Retinal pigment epithelial cell (primary cell): ENCODE data around the gene CYP4F3.

Experiments
- DNase-seq: peaks from one replicate; pipeline ENCODE4 v3.0.0-alpha.2; 2010; ENCODE audit warnings: low read depth
- H3K4me3 ChIP-seq: 2 replicates; pipeline ENCODE4 v1.5.1; 2011; ENCODE audit warnings: mild to moderate bottlenecking, low read length, control low read depth, moderate library complexity
- TF ChIP-seq, protein P1 (sequence below): conservative IDR thresholded peaks from 2 replicates; pipeline ENCODE4 v1.5.1; 2011; ENCODE audit warnings: low read depth, low read length, control low read depth, inconsistent platforms

The CYP4F3 gene

DNA sequence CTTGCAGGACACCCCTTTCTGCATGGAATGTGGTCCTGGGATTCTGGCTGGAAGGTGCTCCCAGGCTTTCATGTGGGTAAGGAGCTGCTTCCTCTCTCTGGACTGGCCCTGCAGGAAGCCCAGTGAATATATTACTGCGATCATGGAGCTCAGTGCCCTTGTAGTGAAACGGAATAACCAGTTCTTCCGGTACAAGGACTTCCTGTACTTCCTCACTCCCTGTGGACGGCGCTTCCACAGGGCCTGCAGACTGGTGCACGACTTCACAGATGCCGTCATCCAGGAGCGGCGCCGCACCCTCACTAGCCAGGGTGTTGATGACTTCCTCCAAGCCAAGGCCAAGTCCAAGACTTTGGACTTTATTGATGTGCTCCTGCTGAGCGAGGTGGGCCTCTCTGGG lies 17.7 kb upstream of the CYP4F3 start:
- H3K4me3 ChIP-seq: no peak overlapping the region
- DNase-seq: no peak
- TF ChIP-seq, protein P1, sequence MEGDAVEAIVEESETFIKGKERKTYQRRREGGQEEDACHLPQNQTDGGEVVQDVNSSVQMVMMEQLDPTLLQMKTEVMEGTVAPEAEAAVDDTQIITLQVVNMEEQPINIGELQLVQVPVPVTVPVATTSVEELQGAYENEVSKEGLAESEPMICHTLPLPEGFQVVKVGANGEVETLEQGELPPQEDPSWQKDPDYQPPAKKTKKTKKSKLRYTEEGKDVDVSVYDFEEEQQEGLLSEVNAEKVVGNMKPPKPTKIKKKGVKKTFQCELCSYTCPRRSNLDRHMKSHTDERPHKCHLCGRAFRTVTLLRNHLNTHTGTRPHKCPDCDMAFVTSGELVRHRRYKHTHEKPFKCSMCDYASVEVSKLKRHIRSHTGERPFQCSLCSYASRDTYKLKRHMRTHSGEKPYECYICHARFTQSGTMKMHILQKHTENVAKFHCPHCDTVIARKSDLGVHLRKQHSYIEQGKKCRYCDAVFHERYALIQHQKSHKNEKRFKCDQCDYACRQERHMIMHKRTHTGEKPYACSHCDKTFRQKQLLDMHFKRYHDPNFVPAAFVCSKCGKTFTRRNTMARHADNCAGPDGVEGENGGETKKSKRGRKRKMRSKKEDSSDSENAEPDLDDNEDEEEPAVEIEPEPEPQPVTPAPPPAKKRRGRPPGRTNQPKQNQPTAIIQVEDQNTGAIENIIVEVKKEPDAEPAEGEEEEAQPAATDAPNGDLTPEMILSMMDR: no peak

DNA sequence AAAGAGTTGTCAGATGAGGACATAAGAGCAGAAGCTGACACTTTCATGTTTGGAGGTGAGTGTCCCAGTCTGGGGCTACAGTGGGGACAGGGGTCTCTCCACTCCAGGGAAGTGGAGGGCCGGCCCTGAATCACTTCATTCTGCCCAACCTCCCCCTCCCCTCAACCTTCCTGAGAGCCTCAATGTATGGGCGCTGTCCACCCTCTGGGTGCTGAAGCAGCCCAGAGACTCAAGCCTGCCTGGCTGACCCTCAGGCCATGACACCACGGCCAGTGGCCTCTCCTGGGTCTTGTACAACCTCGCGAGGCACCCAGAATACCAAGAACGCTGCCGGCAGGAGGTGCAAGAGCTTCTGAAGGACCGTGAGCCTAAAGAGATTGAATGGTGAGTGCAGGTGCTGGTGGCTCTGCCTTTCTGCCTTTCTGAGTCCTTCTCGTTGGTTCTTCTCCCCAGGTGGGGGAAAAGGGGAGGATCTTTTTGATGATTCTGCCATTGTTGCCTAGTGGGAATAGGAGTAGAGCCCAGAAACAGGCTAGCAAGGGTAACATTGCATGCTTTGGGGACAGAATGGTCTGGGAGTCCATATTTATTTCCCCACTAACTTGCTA lies 16.9 kb upstream of the CYP4F3 start:
- H3K4me3 ChIP-seq: no peak overlapping the region
- DNase-seq: no peak
- TF ChIP-seq, protein P1: no peak

DNA sequence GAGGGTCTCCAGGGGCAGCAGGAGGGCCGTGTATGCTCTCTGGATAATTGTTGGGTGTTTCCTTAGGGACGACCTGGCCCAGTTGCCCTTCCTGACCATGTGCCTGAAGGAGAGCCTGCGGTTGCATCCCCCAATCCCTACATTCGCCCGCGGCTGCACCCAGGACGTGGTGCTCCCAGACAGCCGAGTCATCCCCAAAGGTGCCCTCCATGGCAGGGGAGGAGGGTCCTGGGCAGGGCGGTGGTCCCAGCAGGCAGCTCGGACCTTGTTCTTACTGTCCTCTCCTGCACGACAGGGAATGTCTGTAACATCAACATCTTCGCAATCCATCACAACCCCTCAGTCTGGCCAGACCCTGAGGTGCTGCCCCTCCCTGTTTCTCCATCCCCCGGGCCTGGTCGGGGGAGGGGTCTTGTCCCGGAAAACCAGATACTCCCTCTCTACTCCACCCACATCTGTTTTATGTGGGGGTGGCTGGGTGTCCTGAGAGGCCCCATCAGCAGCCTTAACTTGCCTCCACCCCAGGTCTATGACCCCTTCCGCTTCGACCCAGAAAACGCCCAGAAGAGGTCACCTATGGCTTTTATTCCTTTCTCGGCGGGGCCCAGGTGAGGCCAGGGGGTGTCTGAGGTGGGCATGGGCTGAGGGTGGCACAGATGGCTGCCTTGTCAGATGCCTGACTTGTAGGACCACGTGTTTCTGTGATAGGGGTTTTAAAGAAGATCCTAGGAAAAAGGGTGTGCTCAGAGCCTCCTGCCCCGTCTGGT lies 12.3 kb upstream of the CYP4F3 start:
- TF ChIP-seq, protein P1: no peak
- H3K4me3 ChIP-seq: no peak overlapping the region
- DNase-seq: no peak

DNA sequence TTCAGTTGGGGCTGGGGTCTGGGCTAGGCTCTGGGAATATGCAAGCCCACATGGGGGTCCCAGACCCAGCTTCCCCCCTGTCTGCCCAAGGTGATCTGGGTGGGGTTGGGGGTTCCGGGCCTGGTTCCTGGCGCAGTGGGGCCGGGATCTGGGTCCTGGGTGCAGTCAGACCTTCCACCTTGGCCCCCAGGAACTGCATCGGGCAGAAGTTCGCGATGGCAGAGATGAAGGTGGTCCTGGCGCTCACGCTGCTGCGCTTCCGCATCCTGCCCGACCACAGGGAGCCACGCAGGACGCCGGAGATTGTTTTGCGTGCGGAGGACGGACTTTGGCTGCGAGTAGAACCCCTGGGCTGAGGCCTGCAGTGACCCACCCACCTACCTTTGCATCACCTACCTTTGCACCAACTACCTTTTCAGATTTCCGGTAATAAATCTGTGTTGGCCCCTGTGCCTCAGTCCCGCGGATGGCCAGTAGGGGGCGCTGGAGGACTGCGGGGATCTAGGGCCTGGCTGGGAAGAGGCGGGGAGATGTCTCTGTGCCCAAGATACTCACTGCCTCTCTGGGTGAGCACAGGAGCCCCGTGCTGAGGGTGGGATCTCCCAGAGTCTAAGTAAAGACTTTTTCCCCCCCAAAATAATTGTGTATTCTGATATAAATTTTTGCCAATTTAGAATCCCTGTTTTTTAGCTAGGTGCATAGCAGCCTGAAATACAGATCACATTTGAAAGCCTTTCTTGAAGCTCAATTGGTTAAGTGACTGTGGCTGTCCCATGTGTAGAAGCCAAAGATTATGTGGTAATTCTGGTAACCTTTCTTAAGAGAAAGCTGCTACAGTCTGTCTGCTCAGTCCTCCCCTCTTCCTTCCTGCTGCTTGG lies 11.5 kb upstream of the CYP4F3 start:
- TF ChIP-seq, protein P1: peak; percentile 72
- DNase-seq: no peak
- no peak overlapping the region for H3K4me3 ChIP-seq

DNA sequence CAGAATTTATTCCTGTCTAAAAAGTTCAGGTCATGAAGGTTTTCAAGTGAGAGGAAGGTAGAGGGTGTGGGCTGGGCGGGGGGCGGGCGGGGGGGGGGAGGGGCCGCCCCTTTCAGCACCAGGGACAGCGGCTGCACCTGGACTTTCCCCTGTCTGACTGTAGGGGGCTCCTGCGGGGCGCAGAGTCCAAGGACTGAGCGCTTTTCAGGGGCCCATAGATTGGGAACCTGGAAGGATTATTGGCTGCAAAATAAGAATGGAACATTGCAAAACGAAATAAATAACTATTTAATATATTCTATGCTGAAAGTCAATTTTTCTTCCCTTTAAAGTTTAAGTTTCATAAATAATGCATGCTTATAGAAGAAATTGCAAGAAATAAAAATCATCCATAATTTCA lies 8.9 kb upstream of the CYP4F3 start:
- no peak for DNase-seq
- TF ChIP-seq, protein P1: peak; percentile 30
- H3K4me3 ChIP-seq: no peak overlapping the region

DNA sequence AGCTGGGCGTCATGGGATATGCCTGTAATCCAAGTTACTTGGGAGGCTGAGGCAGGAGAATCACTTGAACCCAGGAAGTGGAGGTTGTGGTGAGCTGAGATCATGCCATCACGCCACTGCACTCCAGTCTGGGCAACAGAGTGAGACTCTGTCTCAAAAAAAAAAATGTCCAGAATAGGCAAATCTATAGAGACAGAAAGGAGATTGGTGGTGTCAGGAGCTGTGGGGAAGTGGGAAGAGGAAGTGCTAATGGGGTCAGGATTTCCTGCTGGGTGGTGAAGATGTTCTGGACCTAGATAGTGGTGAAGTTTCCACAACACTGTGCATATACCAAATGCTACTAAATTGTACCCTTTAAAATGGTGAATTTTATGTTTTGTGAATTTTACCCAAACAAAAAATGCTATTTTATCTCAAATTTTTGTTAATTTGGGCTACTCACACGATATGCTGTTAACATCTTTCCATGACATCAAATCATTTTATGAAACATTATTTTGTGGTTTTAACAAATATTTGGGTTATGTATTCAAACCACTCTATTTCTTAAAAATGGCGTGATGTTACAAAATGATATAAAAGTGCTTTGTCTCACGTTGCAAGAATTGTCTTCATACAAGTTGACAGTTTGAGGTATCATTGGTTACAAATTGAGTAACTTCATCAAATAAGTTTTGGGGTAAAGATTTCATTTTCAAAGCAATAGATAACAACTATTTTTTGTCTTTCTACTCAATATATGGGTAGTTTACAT lies 7.4 kb upstream of the CYP4F3 start:
- DNase-seq: no peak
- no peak overlapping the region for H3K4me3 ChIP-seq
- TF ChIP-seq, protein P1: no peak
